ENCODE measurements around the gene AMN.

DNA sequence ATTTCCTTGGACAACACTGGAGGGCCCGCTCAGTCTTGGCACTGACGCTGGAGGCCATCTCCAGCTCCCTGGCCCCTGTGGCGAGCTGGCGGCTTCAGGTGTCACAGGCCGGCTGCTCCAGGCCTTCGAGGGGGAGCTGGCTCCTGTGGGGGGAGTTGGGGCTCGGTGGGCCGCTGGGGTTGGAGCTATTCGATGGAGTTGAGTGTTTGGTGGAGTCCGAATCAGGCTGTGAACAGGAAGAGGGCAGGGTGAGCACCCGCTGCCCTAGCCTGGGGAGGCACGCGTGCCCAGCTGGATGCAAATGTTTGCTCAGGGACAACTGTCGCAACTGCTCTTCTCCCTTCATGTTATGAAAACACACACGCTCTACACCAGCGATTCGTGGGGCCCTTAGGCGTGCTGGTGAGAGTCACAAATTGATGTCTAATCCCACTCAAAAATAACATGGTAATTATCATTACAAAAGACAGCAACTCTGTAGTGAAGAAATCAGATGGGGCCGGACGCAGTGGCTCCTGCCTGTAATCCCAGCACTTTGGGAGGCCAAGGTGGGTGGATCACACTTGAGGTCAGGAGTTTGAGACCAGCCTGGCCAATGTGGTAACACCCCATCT is 11.3 kb downstream of the AMN start:
- no peak for TF ChIP-seq EZH2 (IDR thresholded peaks at IDR 0.05; ENCODE audit: low read depth)
- TF ChIP-seq, protein P1, sequence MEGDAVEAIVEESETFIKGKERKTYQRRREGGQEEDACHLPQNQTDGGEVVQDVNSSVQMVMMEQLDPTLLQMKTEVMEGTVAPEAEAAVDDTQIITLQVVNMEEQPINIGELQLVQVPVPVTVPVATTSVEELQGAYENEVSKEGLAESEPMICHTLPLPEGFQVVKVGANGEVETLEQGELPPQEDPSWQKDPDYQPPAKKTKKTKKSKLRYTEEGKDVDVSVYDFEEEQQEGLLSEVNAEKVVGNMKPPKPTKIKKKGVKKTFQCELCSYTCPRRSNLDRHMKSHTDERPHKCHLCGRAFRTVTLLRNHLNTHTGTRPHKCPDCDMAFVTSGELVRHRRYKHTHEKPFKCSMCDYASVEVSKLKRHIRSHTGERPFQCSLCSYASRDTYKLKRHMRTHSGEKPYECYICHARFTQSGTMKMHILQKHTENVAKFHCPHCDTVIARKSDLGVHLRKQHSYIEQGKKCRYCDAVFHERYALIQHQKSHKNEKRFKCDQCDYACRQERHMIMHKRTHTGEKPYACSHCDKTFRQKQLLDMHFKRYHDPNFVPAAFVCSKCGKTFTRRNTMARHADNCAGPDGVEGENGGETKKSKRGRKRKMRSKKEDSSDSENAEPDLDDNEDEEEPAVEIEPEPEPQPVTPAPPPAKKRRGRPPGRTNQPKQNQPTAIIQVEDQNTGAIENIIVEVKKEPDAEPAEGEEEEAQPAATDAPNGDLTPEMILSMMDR (conservative IDR thresholded peaks at IDR 0.05) = no peak
